ENCODE results near the gene ZNF593OS. TPM values are rescaled to one million over a fixed set of nuclear protein-coding genes. Genes with fewer than 3 reads are reported as not detected.

Gene ZNF593OS
- under 1 TPM; 0.12 to 0.22 TPM for polyA plus RNA-seq

GRCh38 chr1:26171084-26172072, at the start of gene ZNF593OS:
TSS of gene ZNF593OS (minus strand) at chr1:26171832. CDS start at chr1:26171661, 171 bp downstream.
- no peak within 1 kb of the TSS for H3K27ac ChIP-seq (ENCODE audit: low read depth in 2 of 2, low read length in 1 of 2)
- H3K4me1 ChIP-seq (ENCODE audit: control insufficient read depth in 2 of 2, insufficient read depth in 2 of 2, low read length in 1 of 2), result peaks cover 0 to 11% of the 10 kb centered on the region in 2 donors
- peak within 1 kb of the TSS in 1 of 2 donors; percentile 80 for H3K4me3 ChIP-seq (ENCODE audit: low read depth in 1 of 2, low read length in 2 of 2)
- WGBS, 2 donors, result 90 to 93% methylated on average over 34 of the region's 34 CpGs
- no peaks in the 10 kb centered on the region for H3K27me3 ChIP-seq (ENCODE audit: control insufficient read depth in 1 of 2, insufficient read depth in 2 of 2, low read length in 2 of 2)
- no peaks in the 10 kb centered on the region for H3K9me3 ChIP-seq (ENCODE audit: control insufficient read depth in 2 of 2, insufficient read depth in 1 of 2, low read depth in 1 of 2, low read length in 1 of 2)
- H3K36me3 ChIP-seq (ENCODE audit: control insufficient read depth in 2 of 2, insufficient read depth in 2 of 2, low read length in 1 of 2), result peaks cover 0 to 3% of the 10 kb centered on the region in 2 donors

- H3K9me3 ChIP-seq (ENCODE audit: control insufficient read depth in 2 of 2, insufficient read depth in 1 of 2, low read depth in 1 of 2, low read length in 1 of 2), result no peaks in the 10 kb centered on the region
- H3K36me3 ChIP-seq (ENCODE audit: control insufficient read depth in 2 of 2, insufficient read depth in 2 of 2, low read length in 1 of 2), result no peaks in the 10 kb centered on the region
- 89 to 93% methylated on average over 2 of the region's 2 CpGs for whole genome bisulfite sequencing, 2 donors
- no peaks in the 10 kb centered on the region for H3K27me3 ChIP-seq (ENCODE audit: control insufficient read depth in 1 of 2, insufficient read depth in 2 of 2, low read length in 2 of 2)
- no peak overlapping the region for H3K4me3 ChIP-seq (ENCODE audit: low read depth in 1 of 2, low read length in 2 of 2)
- H3K4me1 ChIP-seq (ENCODE audit: control insufficient read depth in 2 of 2, insufficient read depth in 2 of 2, low read length in 1 of 2), result peaks cover 7 to 12% of the 10 kb centered on the region in 2 donors
- no peak overlapping the region for H3K27ac ChIP-seq (ENCODE audit: low read depth in 2 of 2, low read length in 1 of 2)
These were observed 49.5 kb upstream of the ZNF593OS start for GRCh38 chr1:26221094-26221493.

- H3K27me3 ChIP-seq (ENCODE audit: control insufficient read depth in 1 of 2, insufficient read depth in 2 of 2, low read length in 2 of 2), result no peaks in the 10 kb centered on the region
These were observed 48.7 kb upstream of the ZNF593OS start for GRCh38 chr1:26220199-26220912.

GRCh38 chr1:26218906-26219494, 47.4 kb upstream of the ZNF593OS start:
- H3K4me1 ChIP-seq (ENCODE audit: control insufficient read depth in 2 of 2, insufficient read depth in 2 of 2, low read length in 1 of 2), result peaks cover 0 to 4% of the 10 kb centered on the region in 2 donors
- H3K36me3 ChIP-seq (ENCODE audit: control insufficient read depth in 2 of 2, insufficient read depth in 2 of 2, low read length in 1 of 2), result no peaks in the 10 kb centered on the region
- H3K27ac ChIP-seq (ENCODE audit: low read depth in 2 of 2, low read length in 1 of 2), result no peak overlapping the region
- no peak overlapping the region for H3K4me3 ChIP-seq (ENCODE audit: low read depth in 1 of 2, low read length in 2 of 2)
- no peaks in the 10 kb centered on the region for H3K9me3 ChIP-seq (ENCODE audit: control insufficient read depth in 2 of 2, insufficient read depth in 1 of 2, low read depth in 1 of 2, low read length in 1 of 2)
- 37 to 43% methylated on average over 11 of the region's 11 CpGs for WGBS, 2 donors
- no peaks in the 10 kb centered on the region for H3K27me3 ChIP-seq (ENCODE audit: control insufficient read depth in 1 of 2, insufficient read depth in 2 of 2, low read length in 2 of 2)

More at GRCh38 chr1:26220199-26220912, 48.7 kb upstream of the ZNF593OS start:
- WGBS, 2 donors, result 65 to 66% methylated on average over 27 of the region's 27 CpGs
- H3K4me3 ChIP-seq (ENCODE audit: low read depth in 1 of 2, low read length in 2 of 2), result no peak overlapping the region
- H3K9me3 ChIP-seq (ENCODE audit: control insufficient read depth in 2 of 2, insufficient read depth in 1 of 2, low read depth in 1 of 2, low read length in 1 of 2), result no peaks in the 10 kb centered on the region
- H3K27ac ChIP-seq (ENCODE audit: low read depth in 2 of 2, low read length in 1 of 2), result no peak overlapping the region
- H3K4me1 ChIP-seq (ENCODE audit: control insufficient read depth in 2 of 2, insufficient read depth in 2 of 2, low read length in 1 of 2), result peaks cover 5 to 8% of the 10 kb centered on the region in 2 donors
- no peaks in the 10 kb centered on the region for H3K36me3 ChIP-seq (ENCODE audit: control insufficient read depth in 2 of 2, insufficient read depth in 2 of 2, low read length in 1 of 2)

- Histone ChIP-seq H3K4me3 (ENCODE audit: low read depth in 1 of 2, low read length in 2 of 2) (no peak overlapping the region), H3K27me3 (ENCODE audit: control insufficient read depth in 1 of 2, insufficient read depth in 2 of 2, low read length in 2 of 2) (no peaks in the 10 kb centered on the region), H3K4me1 (ENCODE audit: control insufficient read depth in 2 of 2, insufficient read depth in 2 of 2, low read length in 1 of 2) (peaks cover 0 to 4% of the 10 kb centered on the region in 2 donors), H3K36me3 (ENCODE audit: control insufficient read depth in 2 of 2, insufficient read depth in 2 of 2, low read length in 1 of 2) (no peaks in the 10 kb centered on the region), H3K9me3 (ENCODE audit: control insufficient read depth in 2 of 2, insufficient read depth in 1 of 2, low read depth in 1 of 2, low read length in 1 of 2) (no peaks in the 10 kb centered on the region), H3K27ac (ENCODE audit: low read depth in 2 of 2, low read length in 1 of 2) (no peak overlapping the region)
- WGBS, 2 donors, result 41 to 43% methylated on average over 3 of the region's 3 CpGs
These were observed 43.6 kb upstream of the ZNF593OS start for GRCh38 chr1:26215246-26215645.

- no peaks in the 10 kb centered on the region for H3K27me3 ChIP-seq (ENCODE audit: control insufficient read depth in 1 of 2, insufficient read depth in 2 of 2, low read length in 2 of 2)
- WGBS, 2 donors, result 77 to 82% methylated on average over 6 of the region's 6 CpGs
These were observed 41.8 kb upstream of the ZNF593OS start for GRCh38 chr1:26213335-26213905.

GRCh38 chr1:26212726-26213125, 41.1 kb upstream of the ZNF593OS start:
- Histone ChIP-seq H3K4me1 (ENCODE audit: control insufficient read depth in 2 of 2, insufficient read depth in 2 of 2, low read length in 1 of 2) (no peaks in the 10 kb centered on the region), H3K27ac (ENCODE audit: low read depth in 2 of 2, low read length in 1 of 2) (no peak overlapping the region), H3K36me3 (ENCODE audit: control insufficient read depth in 2 of 2, insufficient read depth in 2 of 2, low read length in 1 of 2) (no peaks in the 10 kb centered on the region), H3K9me3 (ENCODE audit: control insufficient read depth in 2 of 2, insufficient read depth in 1 of 2, low read depth in 1 of 2, low read length in 1 of 2) (no peaks in the 10 kb centered on the region), H3K4me3 (ENCODE audit: low read depth in 1 of 2, low read length in 2 of 2) (no peak overlapping the region), H3K27me3 (ENCODE audit: control insufficient read depth in 1 of 2, insufficient read depth in 2 of 2, low read length in 2 of 2) (no peaks in the 10 kb centered on the region)
- WGBS, 2 donors, result 83 to 87% methylated on average over 5 of the region's 5 CpGs

More at GRCh38 chr1:26213335-26213905, 41.8 kb upstream of the ZNF593OS start:
- no peaks in the 10 kb centered on the region for H3K4me1 ChIP-seq (ENCODE audit: control insufficient read depth in 2 of 2, insufficient read depth in 2 of 2, low read length in 1 of 2)
- no peaks in the 10 kb centered on the region for H3K9me3 ChIP-seq (ENCODE audit: control insufficient read depth in 2 of 2, insufficient read depth in 1 of 2, low read depth in 1 of 2, low read length in 1 of 2)
- H3K27ac ChIP-seq (ENCODE audit: low read depth in 2 of 2, low read length in 1 of 2), result no peak overlapping the region
- no peaks in the 10 kb centered on the region for H3K36me3 ChIP-seq (ENCODE audit: control insufficient read depth in 2 of 2, insufficient read depth in 2 of 2, low read length in 1 of 2)
- no peak overlapping the region for H3K4me3 ChIP-seq (ENCODE audit: low read depth in 1 of 2, low read length in 2 of 2)

- no peaks in the 10 kb centered on the region for H3K27me3 ChIP-seq (ENCODE audit: control insufficient read depth in 1 of 2, insufficient read depth in 2 of 2, low read length in 2 of 2)
- H3K36me3 ChIP-seq (ENCODE audit: control insufficient read depth in 2 of 2, insufficient read depth in 2 of 2, low read length in 1 of 2), result no peaks in the 10 kb centered on the region
- H3K9me3 ChIP-seq (ENCODE audit: control insufficient read depth in 2 of 2, insufficient read depth in 1 of 2, low read depth in 1 of 2, low read length in 1 of 2), result no peaks in the 10 kb centered on the region
- H3K4me1 ChIP-seq (ENCODE audit: control insufficient read depth in 2 of 2, insufficient read depth in 2 of 2, low read length in 1 of 2), result no peaks in the 10 kb centered on the region
- no peak overlapping the region for H3K4me3 ChIP-seq (ENCODE audit: low read depth in 1 of 2, low read length in 2 of 2)
- H3K27ac ChIP-seq (ENCODE audit: low read depth in 2 of 2, low read length in 1 of 2), result no peak overlapping the region
- WGBS, 2 donors, result 83 to 85% methylated on average over 5 of the region's 5 CpGs
These were observed 38.7 kb upstream of the ZNF593OS start for GRCh38 chr1:26210147-26210870.
